ENCODE data around the gene PCDHA4.
"Not testable (repeated sequence)": the region's sequence is repeated elsewhere in the genome, so short reads cannot be mapped to it uniquely, and the experiment has no call there.

Gene PCDHA4

GRCh38 chr5:140801494-140801841, 5.4 kb upstream of the PCDHA4 start:
- Mint-ChIP-seq H3K27ac (no peak overlapping the region), H3K4me3 (no peak overlapping the region), H3K4me1 (no peaks in the 10 kb centered on the region), H3K36me3 (no peaks in the 10 kb centered on the region), H3K9me3 (peaks cover 4% of the 10 kb centered on the region)
- ATAC-seq = no peak
- no peak for DNase-seq (ENCODE audit: low spot score in 2 of 2)

- ATAC-seq; H3K4me3 Mint-ChIP-seq; H3K36me3 Mint-ChIP-seq; H3K27ac Mint-ChIP-seq; H3K9me3 Mint-ChIP-seq; H3K4me1 Mint-ChIP-seq; DNase-seq (ENCODE audit: low spot score in 2 of 2): not testable (repeated sequence)
Observed at GRCh38 chr5:140802381-140802780, 4.5 kb upstream of the PCDHA4 start.

GRCh38 chr5:140802781-140803271, 4.0 kb upstream of the PCDHA4 start:
- Mint-ChIP-seq H3K4me3 (no peak overlapping the region), H3K36me3 (no peaks in the 10 kb centered on the region), H3K4me1 (no peaks in the 10 kb centered on the region), H3K27ac (no peak overlapping the region), H3K9me3 (peaks cover 4% of the 10 kb centered on the region)
- no peak for DNase-seq (ENCODE audit: low spot score in 2 of 2)
- no peak for ATAC-seq

GRCh38 chr5:140808241-140808888, 1.5 kb downstream of the PCDHA4 start:
- not testable (repeated sequence) for H3K36me3 Mint-ChIP-seq; H3K27ac Mint-ChIP-seq; H3K9me3 Mint-ChIP-seq; ATAC-seq; H3K4me1 Mint-ChIP-seq; H3K4me3 Mint-ChIP-seq; DNase-seq (ENCODE audit: low spot score in 2 of 2)

- H3K9me3 Mint-ChIP-seq = peaks cover 5% of the 10 kb centered on the region
- DNase-seq (ENCODE audit: low spot score in 2 of 2) (no peak), ATAC-seq (no peak)
- H3K36me3 Mint-ChIP-seq = no peaks in the 10 kb centered on the region
- H3K4me3 Mint-ChIP-seq = no peak overlapping the region
- H3K27ac Mint-ChIP-seq = no peak overlapping the region
- no peaks in the 10 kb centered on the region for H3K4me1 Mint-ChIP-seq
Observed at GRCh38 chr5:140808889-140809291, 2.0 kb downstream of the PCDHA4 start.

GRCh38 chr5:140821375-140822280, 14.8 kb downstream of the PCDHA4 start, which contains the start of gene PCDHA5:
Gene PCDHA5 (plus strand): TSS chr5:140821613.
- H3K9me3 Mint-ChIP-seq = peaks cover 5% of the 10 kb centered on the region
- H3K36me3 Mint-ChIP-seq = no peaks in the 10 kb centered on the region
- peak in 1 of 2 donors; percentile 52 for DNase-seq (ENCODE audit: low spot score in 2 of 2)
- no peak within 1 kb of the TSS for H3K4me3 Mint-ChIP-seq
- no peak for ATAC-seq
- H3K4me1 Mint-ChIP-seq = no peaks in the 10 kb centered on the region
- H3K27ac Mint-ChIP-seq = no peak within 1 kb of the TSS

- ATAC-seq = no peak
- H3K27ac Mint-ChIP-seq = no peak overlapping the region
Observed at GRCh38 chr5:140822281-140822629, 15.4 kb downstream of the PCDHA4 start.

GRCh38 chr5:140822969-140823368, 16.1 kb downstream of the PCDHA4 start:
- not testable (repeated sequence) for H3K4me1 Mint-ChIP-seq; H3K9me3 Mint-ChIP-seq; H3K4me3 Mint-ChIP-seq; H3K36me3 Mint-ChIP-seq; DNase-seq (ENCODE audit: low spot score in 2 of 2); H3K27ac Mint-ChIP-seq; ATAC-seq

More at GRCh38 chr5:140822281-140822629, 15.4 kb downstream of the PCDHA4 start:
- H3K4me1 Mint-ChIP-seq = no peaks in the 10 kb centered on the region
- H3K9me3 Mint-ChIP-seq = peaks cover 5% of the 10 kb centered on the region
- no peak overlapping the region for H3K4me3 Mint-ChIP-seq
- no peaks in the 10 kb centered on the region for H3K36me3 Mint-ChIP-seq
- DNase-seq (ENCODE audit: low spot score in 2 of 2) = no peak

GRCh38 chr5:140823475-140823874, 16.6 kb downstream of the PCDHA4 start:
- Mint-ChIP-seq H3K4me1 (no peaks in the 10 kb centered on the region), H3K36me3 (no peaks in the 10 kb centered on the region), H3K9me3 (peaks cover 5% of the 10 kb centered on the region), H3K4me3 (no peak overlapping the region), H3K27ac (no peak overlapping the region)
- DNase-seq (ENCODE audit: low spot score in 2 of 2) (no peak), ATAC-seq (no peak)

GRCh38 chr5:140827704-140828361, 21.0 kb downstream of the PCDHA4 start, which contains the start of gene PCDHA6:
Gene PCDHA6 (plus strand): TSS chr5:140827960. CDS start chr5:140828092, 132 bp downstream.
- no peak for DNase-seq (ENCODE audit: low spot score in 2 of 2)
- no peak for ATAC-seq
- H3K4me1 Mint-ChIP-seq = no peaks in the 10 kb centered on the region
- peaks cover 2% of the 10 kb centered on the region for H3K9me3 Mint-ChIP-seq
- no peak within 1 kb of the TSS for H3K4me3 Mint-ChIP-seq
- no peaks in the 10 kb centered on the region for H3K36me3 Mint-ChIP-seq
- no peak within 1 kb of the TSS for H3K27ac Mint-ChIP-seq

- H3K36me3 Mint-ChIP-seq = no peaks in the 10 kb centered on the region
- no peak overlapping the region for H3K4me3 Mint-ChIP-seq
- no peak for ATAC-seq
- no peaks in the 10 kb centered on the region for H3K4me1 Mint-ChIP-seq
- H3K9me3 Mint-ChIP-seq = peaks cover 2% of the 10 kb centered on the region
- no peak overlapping the region for H3K27ac Mint-ChIP-seq
- DNase-seq (ENCODE audit: low spot score in 2 of 2) = no peak
Observed at GRCh38 chr5:140828362-140828737, 21.5 kb downstream of the PCDHA4 start.

- not testable (repeated sequence) for ATAC-seq
Observed at GRCh38 chr5:140829511-140830501, 22.9 kb downstream of the PCDHA4 start.

GRCh38 chr5:140833993-140834392, 27.1 kb downstream of the PCDHA4 start, which contains the start of gene PCDHA7:
Gene PCDHA7 (plus strand): TSS chr5:140834269. CDS start chr5:140834384, 115 bp downstream.
- H3K36me3 Mint-ChIP-seq = no peaks in the 10 kb centered on the region
- no peak within 1 kb of the TSS for H3K27ac Mint-ChIP-seq
- DNase-seq (ENCODE audit: low spot score in 2 of 2) = no peak
- no peaks in the 10 kb centered on the region for H3K4me1 Mint-ChIP-seq
- ATAC-seq = no peak
- H3K9me3 Mint-ChIP-seq = peaks cover 5% of the 10 kb centered on the region
- H3K4me3 Mint-ChIP-seq = no peak within 1 kb of the TSS

More at GRCh38 chr5:140829511-140830501, 22.9 kb downstream of the PCDHA4 start:
- H3K9me3 Mint-ChIP-seq; H3K4me3 Mint-ChIP-seq; H3K36me3 Mint-ChIP-seq; H3K4me1 Mint-ChIP-seq; DNase-seq (ENCODE audit: low spot score in 2 of 2); H3K27ac Mint-ChIP-seq: not testable (repeated sequence)

- H3K9me3 Mint-ChIP-seq; DNase-seq (ENCODE audit: low spot score in 2 of 2); H3K4me1 Mint-ChIP-seq; H3K27ac Mint-ChIP-seq; ATAC-seq; H3K4me3 Mint-ChIP-seq; H3K36me3 Mint-ChIP-seq: not testable (repeated sequence)
Observed at GRCh38 chr5:140834439-140835008, 27.7 kb downstream of the PCDHA4 start.
